Skin of body (tissue), 2 donors: ENCODE results near the gene BEST2. TPM values are rescaled to one million over a fixed set of nuclear protein-coding genes. Genes with fewer than 3 reads are reported as not detected.
"Not testable (repeated sequence)": the region's sequence is repeated elsewhere in the genome, so short reads cannot be mapped to it uniquely, and the experiment has no call there.

Source experiments
- DNase-seq: peaks from one replicate; lab custom pipeline; 2025; lab: John Stamatoyannopoulos, UW
- total RNA-seq: library from RNA; depleted of rRNA; stranded (reverse); fragments of >200 nt; gene quantifications from one replicate; pipeline ENCODE4 v1.2.3, GENCODE V29; 2014

The BEST2 gene
- total RNA-seq: 0.99 TPM

GRCh38 chr19:12751635-12752034 lies at the start of gene BEST2:
Gene BEST2 (plus strand): TSS chr19:12751791. CDS start chr19:12752593, 802 bp downstream.
- no peak for DNase-seq

- peak; percentile 18 for DNase-seq
Measured at GRCh38 chr19:12703046-12703445, 48.5 kb upstream of the BEST2 start.

GRCh38 chr19:12705169-12705568 lies 46.4 kb upstream of the BEST2 start:
- DNase-seq: no peak

- no peak for DNase-seq
Measured at GRCh38 chr19:12705654-12706331, 45.8 kb upstream of the BEST2 start.

GRCh38 chr19:12706332-12706718 lies 45.3 kb upstream of the BEST2 start:
- DNase-seq: no peak

GRCh38 chr19:12708641-12709040 lies 43.0 kb upstream of the BEST2 start:
- DNase-seq: no peak

- no peak for DNase-seq
Measured at GRCh38 chr19:12711187-12711586, 40.4 kb upstream of the BEST2 start.

- not testable (repeated sequence) for DNase-seq
Measured at GRCh38 chr19:12712077-12712476, 39.5 kb upstream of the BEST2 start.

GRCh38 chr19:12713304-12713703 lies 38.3 kb upstream of the BEST2 start:
- not testable (repeated sequence) for DNase-seq

- no peak for DNase-seq
Measured at GRCh38 chr19:12715102-12715501, 36.5 kb upstream of the BEST2 start.

GRCh38 chr19:12715929-12716328 lies 35.7 kb upstream of the BEST2 start:
- DNase-seq: no peak

- DNase-seq: no peak
Measured at GRCh38 chr19:12720296-12720695, 31.3 kb upstream of the BEST2 start.

GRCh38 chr19:12720851-12721655 lies 30.5 kb upstream of the BEST2 start:
- DNase-seq: no peak

- peak; percentile 45 for DNase-seq
Measured at GRCh38 chr19:12721656-12722565, 29.7 kb upstream of the BEST2 start.

- peak; percentile 97 for DNase-seq
Measured at GRCh38 chr19:12722566-12723380, 28.8 kb upstream of the BEST2 start.

GRCh38 chr19:12723381-12723640 lies 28.3 kb upstream of the BEST2 start:
- no peak for DNase-seq

GRCh38 chr19:12723641-12724426 lies 27.8 kb upstream of the BEST2 start, which contains the start of gene TNPO2:
Gene TNPO2 (minus strand): TSS chr19:12723932. CDS start chr19:12720977, 2,955 bp downstream.
- no peak for DNase-seq

- DNase-seq: not testable (repeated sequence)
Measured at GRCh38 chr19:12725612-12726011, 26.0 kb upstream of the BEST2 start.

GRCh38 chr19:12726988-12727316 lies 24.6 kb upstream of the BEST2 start:
- no peak for DNase-seq

GRCh38 chr19:12727745-12728433 lies 23.7 kb upstream of the BEST2 start:
- DNase-seq: no peak
